Smooth muscle cell of the umbilical artery (primary cell): ENCODE results near the gene DNAJC4. TPM values are rescaled to one million over a fixed set of nuclear protein-coding genes. Genes with fewer than 3 reads are reported as not detected.

Experiments
- total RNA-seq: library from RNA; depleted of rRNA; stranded (reverse); fragments of >200 nt; gene quantifications from 2 replicates; pipeline ENCODE4 v1.2.3, GENCODE V29; 2014

DNAJC4 gene
- total RNA-seq: 10.8 and 13.7 TPM in 2 replicates

GRCh38 chr11:64230171-64230984 lies at the start of gene DNAJC4:
Gene DNAJC4 (plus strand): TSS chr11:64230548. CDS start chr11:64230855, 307 bp downstream.

GRCh38 chr11:64185693-64186491 lies 44.5 kb upstream of the DNAJC4 start, which contains the start of gene STIP1:
Gene STIP1 (plus strand): TSS chr11:64186171. CDS start chr11:64186262, 91 bp downstream.

GRCh38 chr11:64206457-64207255 lies 23.7 kb upstream of the DNAJC4 start, which contains the start of gene FERMT3:
Gene FERMT3 (plus strand): TSS chr11:64206721. CDS start chr11:64207365, 644 bp downstream.

GRCh38 chr11:64225608-64226506 lies 4.5 kb upstream of the DNAJC4 start, which contains the start of the genes NUDT22 and TRPT1:
Gene NUDT22 (plus strand): TSS chr11:64226274. CDS start chr11:64226653, 379 bp downstream.
Gene TRPT1 (minus strand): TSS chr11:64226186. CDS start chr11:64225860, 326 bp downstream.

GRCh38 chr11:64233913-64234586 lies 3.7 kb downstream of the DNAJC4 start, which contains the start of gene VEGFB:
Gene VEGFB (plus strand): TSS chr11:64234584. CDS start chr11:64234834, 250 bp downstream.

GRCh38 chr11:64240435-64241240 lies 10.3 kb downstream of the DNAJC4 start, which contains the start of gene FKBP2:
Gene FKBP2 (plus strand): TSS chr11:64241095. CDS start chr11:64242388, 1,293 bp downstream.

GRCh38 chr11:64246871-64247728 lies 16.8 kb downstream of the DNAJC4 start, which contains the start of gene PPP1R14B:
Gene PPP1R14B (minus strand): TSS chr11:64246943. CDS start chr11:64246673, 270 bp downstream.

GRCh38 chr11:64251016-64251752 lies 20.8 kb downstream of the DNAJC4 start, which contains the start of gene PLCB3:
Gene PLCB3 (plus strand): TSS chr11:64251530. CDS start chr11:64251650, 120 bp downstream.

Other genes starting within 250 kb of the DNAJC4 start
- 42.8 and 45.6 TPM in 2 replicates for gene OTUB1, start 244.1 kb upstream of the DNAJC4 start, total RNA-seq
- gene FLRT1, start 194.6 kb upstream of the DNAJC4 start, total RNA-seq: 0.09 and 0.59 TPM in 2 replicates
- 9.8 and 15.1 TPM in 2 replicates for gene MACROD1, start 64.4 kb upstream of the DNAJC4 start, total RNA-seq
- 90.0 and 203 TPM in 2 replicates for gene STIP1, start 44.4 kb upstream of the DNAJC4 start, total RNA-seq
- gene FERMT3, start 23.8 kb upstream of the DNAJC4 start, total RNA-seq: 0.30 and 1.7 TPM in 2 replicates
- gene TRPT1, start 4.4 kb upstream of the DNAJC4 start, total RNA-seq: 27.6 and 29.4 TPM in 2 replicates
- gene NUDT22, start 4.3 kb upstream of the DNAJC4 start, total RNA-seq: 45.1 and 49.0 TPM in 2 replicates
- gene VEGFB, start 4.0 kb downstream of the DNAJC4 start, total RNA-seq: 28.2 and 32.9 TPM in 2 replicates
- gene FKBP2, start 10.5 kb downstream of the DNAJC4 start, total RNA-seq: 53.1 and 63.8 TPM in 2 replicates
- 175 and 215 TPM in 2 replicates for gene PPP1R14B, start 16.4 kb downstream of the DNAJC4 start, total RNA-seq
- 29.4 and 53.7 TPM in 2 replicates for gene PLCB3, start 21.0 kb downstream of the DNAJC4 start, total RNA-seq
- 31.4 and 48.1 TPM in 2 replicates for gene BAD, start 54.1 kb downstream of the DNAJC4 start, total RNA-seq
- 9.2 and 11.9 TPM in 2 replicates for gene GPR137, start 55.3 kb downstream of the DNAJC4 start, total RNA-seq
- not detected in 2 replicates for gene KCNK4, start 60.8 kb downstream of the DNAJC4 start, total RNA-seq
- gene CATSPERZ, start 69.8 kb downstream of the DNAJC4 start, total RNA-seq: 0.28 TPM in 1 of 2 replicates, not detected in the other
- gene ESRRA, start 75.0 kb downstream of the DNAJC4 start, total RNA-seq: 24.1 and 28.5 TPM in 2 replicates
- 157 and 327 TPM in 2 replicates for gene TRMT112, start 87.0 kb downstream of the DNAJC4 start, total RNA-seq
- gene PRDX5, start 87.6 kb downstream of the DNAJC4 start, total RNA-seq: 173 and 330 TPM in 2 replicates
- 1.3 and 1.5 TPM in 2 replicates for gene CCDC88B, start 109.7 kb downstream of the DNAJC4 start, total RNA-seq
- gene RPS6KA4, start 128.6 kb downstream of the DNAJC4 start, total RNA-seq: 24.1 and 45.3 TPM in 2 replicates